HEK293 (cell line): ENCODE data around the gene DPH2.

ENCODE experiments used
- CTCF ChIA-PET: fragments of 350-600 bp; formaldehyde crosslinking; extraction: SDS; loops from one replicate; lab custom pipeline; 2021; ENCODE audit warnings: antibody characterized with exemption; lab: Yijun Ruan, JAX
- POLR2A ChIA-PET: fragments of 300-600 bp; formaldehyde crosslinking; extraction: SDS; loops from one replicate; lab custom pipeline; 2020; ENCODE audit warnings: antibody characterized with exemption, inconsistent platforms; lab: Yijun Ruan, JAX
- H3K27ac ChIP-seq: fragments of 200-500 bp; sonication (Bioruptor generic); 2 replicates; pipeline ENCODE4 v1.5.1; 2014; ENCODE audit warnings: low read depth, low read length, control low read depth, inconsistent platforms; ENCODE audit errors: extremely low read depth
- H3K36me3 ChIP-seq, 2 experiments: fragments of 200-500 bp in 1 of 2; sonication (Bioruptor generic) in 1 of 2; 1 replicate in 1 of 2; 2 replicates in 1 of 2; pipeline ENCODE4 v1.5.1; 2014 to 2017; ENCODE audit warnings: inconsistent platforms in 2 of 2, low read length in 2 of 2; ENCODE audit not compliant: control insufficient read depth in 2 of 2, insufficient read depth in 1 of 2
- H3K4me1 ChIP-seq: fragments of 200-500 bp; sonication (Bioruptor generic); 2 replicates; pipeline ENCODE4 v1.5.1; 2014; ENCODE audit warnings: mild to moderate bottlenecking, low read length, inconsistent platforms; ENCODE audit not compliant: control insufficient read depth, insufficient read depth
- H3K4me3 ChIP-seq: 2 replicates; pipeline ENCODE4 v1.5.1; 2011; ENCODE audit warnings: low read depth, mild to moderate bottlenecking, control low read depth, low read length, moderate library complexity
- H3K9me3 ChIP-seq: fragments of 200-500 bp; sonication (Bioruptor generic); 2 replicates; pipeline ENCODE4 v1.5.1; 2014; ENCODE audit warnings: low read depth, low read length, inconsistent platforms; ENCODE audit not compliant: control insufficient read depth, insufficient read depth
- GLIS1 ChIP-seq: fragments of 450-650 bp; formaldehyde crosslinking; IDR thresholded peaks from 2 replicates; pipeline ENCODE4 v1.5.1; 2016; ENCODE audit warnings: missing biosample characterization, missing genetic modification characterization
- GLIS2 ChIP-seq: fragments of 450-650 bp; formaldehyde crosslinking; IDR thresholded peaks from 2 replicates; pipeline ENCODE4 v1.5.1; 2016; ENCODE audit warnings: missing biosample characterization, missing genetic modification characterization
- HOXA7 ChIP-seq: sonication (generic); formaldehyde crosslinking; IDR thresholded peaks from 2 replicates; pipeline ENCODE4 v1.8.1; 2022; ENCODE audit warnings: missing genetic modification reagents, borderline replicate concordance
- PRDM1 ChIP-seq: fragments of 450-650 bp; formaldehyde crosslinking; IDR thresholded peaks from 2 replicates; pipeline ENCODE4; 2016; ENCODE audit warnings: missing biosample characterization, missing genetic modification characterization
- SALL2 ChIP-seq: fragments of 450-650 bp; formaldehyde crosslinking; IDR thresholded peaks from 2 replicates; pipeline ENCODE4 v1.5.0; 2017; ENCODE audit warnings: missing biosample characterization, mild to moderate bottlenecking, missing genetic modification characterization, borderline replicate concordance
- SP7 ChIP-seq: fragments of 450-650 bp; formaldehyde crosslinking; IDR thresholded peaks from 2 replicates; pipeline ENCODE4 v1.5.1; 2016; ENCODE audit warnings: missing biosample characterization, missing genetic modification characterization
- TRIM28 ChIP-seq: IDR thresholded peaks from 2 replicates; pipeline ENCODE4 v1.6.1; 2011; ENCODE audit warnings: low read length, control low read depth, borderline replicate concordance
- ZBTB17 ChIP-seq: fragments of 450-650 bp; formaldehyde crosslinking; IDR thresholded peaks from 2 replicates; pipeline ENCODE4 v1.5.1; 2016; ENCODE audit warnings: missing biosample characterization, missing genetic modification characterization
- ZBTB48 ChIP-seq: fragments of 450-650 bp; formaldehyde crosslinking; IDR thresholded peaks from 2 replicates; pipeline ENCODE4 v1.5.1; 2016; ENCODE audit warnings: missing biosample characterization, missing genetic modification characterization
- ZIC2 ChIP-seq: fragments of 450-650 bp; formaldehyde crosslinking; IDR thresholded peaks from 2 replicates; pipeline ENCODE4 v1.5.1; 2016; ENCODE audit warnings: missing biosample characterization, missing genetic modification characterization
- ZNF138 ChIP-seq: fragments of 450-650 bp; formaldehyde crosslinking; IDR thresholded peaks from 2 replicates; pipeline ENCODE4 v1.5.1; 2016; ENCODE audit warnings: missing biosample characterization, missing genetic modification characterization, borderline replicate concordance
- ZNF274 ChIP-seq, 2 experiments: fragments of 200-500 bp in 1 of 2; fragments of 450-650 bp in 1 of 2; sonication (Bioruptor generic) in 1 of 2; formaldehyde crosslinking in 1 of 2; IDR thresholded peaks; 2 replicates each; pipeline versions ENCODE4 v1.5.1 to v1.6.1; 2014 to 2016; ENCODE audit warnings: borderline replicate concordance in 1 of 2, inconsistent platforms in 1 of 2, low read length in 1 of 2, missing biosample characterization in 1 of 2, missing genetic modification characterization in 1 of 2
- ZNF398 ChIP-seq: fragments of 450-650 bp; formaldehyde crosslinking; IDR thresholded peaks from 2 replicates; pipeline ENCODE4 v1.5.1; 2017; ENCODE audit warnings: missing biosample characterization, missing genetic modification characterization
- ZNF423 ChIP-seq: fragments of 450-650 bp; formaldehyde crosslinking; IDR thresholded peaks from 2 replicates; pipeline ENCODE4 v1.5.1; 2016; ENCODE audit warnings: missing biosample characterization, missing genetic modification characterization
- ZNF624 ChIP-seq: fragments of 450-650 bp; formaldehyde crosslinking; IDR thresholded peaks from 2 replicates; pipeline ENCODE4 v1.5.1; 2017; ENCODE audit warnings: missing biosample characterization, missing genetic modification characterization
- ZNF777 ChIP-seq: fragments of 450-650 bp; formaldehyde crosslinking; IDR thresholded peaks from 2 replicates; pipeline ENCODE4 v1.5.1; 2017; ENCODE audit warnings: missing biosample characterization, missing genetic modification characterization, borderline replicate concordance
- ZSCAN30 ChIP-seq: fragments of 450-650 bp; IDR thresholded peaks from 2 replicates; pipeline ENCODE4 v1.5.1; 2018; ENCODE audit warnings: missing biosample characterization, mild to moderate bottlenecking, missing genetic modification characterization, moderate library complexity

Gene DPH2

DNA sequence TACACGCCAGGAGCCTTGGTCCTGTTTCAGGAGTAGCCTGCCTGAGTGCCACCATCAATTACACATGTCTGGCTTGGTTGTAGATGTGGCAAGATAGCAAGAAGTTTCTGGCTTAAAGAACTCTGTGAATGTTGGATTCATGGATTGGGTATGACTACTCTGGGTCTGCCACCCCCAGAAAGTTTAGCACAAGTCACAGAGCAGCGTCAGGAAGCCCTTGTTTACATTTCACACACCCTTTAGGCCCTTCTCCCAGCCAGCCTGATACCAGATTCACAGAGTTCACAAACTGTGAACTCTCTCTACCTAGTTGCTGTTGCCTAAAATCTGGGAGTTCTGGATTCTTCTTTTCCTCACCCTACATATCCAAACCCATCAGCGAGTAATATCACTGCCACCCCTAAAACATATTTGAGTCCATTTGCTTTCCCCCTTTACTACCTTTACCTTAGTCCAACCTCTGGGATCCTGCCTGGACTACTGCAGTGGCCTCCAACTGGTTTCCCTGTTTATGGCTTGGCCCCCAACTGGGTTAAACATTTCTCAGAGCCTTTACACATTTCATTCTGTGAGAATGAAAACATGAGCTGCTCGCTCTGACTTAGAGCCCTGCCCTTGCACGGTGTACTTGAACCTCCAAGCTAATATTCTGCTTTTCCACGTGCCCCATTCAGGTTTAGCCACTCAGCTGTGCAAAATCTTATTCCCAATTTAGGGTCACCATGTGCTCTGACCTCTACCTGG is 17.5 kb downstream of the DPH2 start (continued):
- TF ChIP-seq ZNF398 (tag by site-specific recombination) (no peak), ZBTB17 (tag by site-specific recombination) (peak; percentile 94), SP7 (tag by site-specific recombination) (no peak), TRIM28 (no peak), ZNF423 (tag by site-specific recombination) (peak; percentile 35; the same call in 1 of the 2 replicates), ZNF777 (no peak), ZNF274 (IDR thresholded peaks at IDR 0.05; ENCODE audit: low read length) (no peak), ZNF274 (tag by site-specific recombination; IDR thresholded peaks at IDR 0.05; ENCODE audit: borderline replicate concordance) (no peak), ZNF624 (tag by site-specific recombination) (no peak)

- Histone ChIP-seq H3K36me3 (peaks cover 0 to 26% of the 10 kb centered on the region in 2 experiments; a peak in 2 of 3 replicates), H3K27ac (no peak overlapping the region), H3K9me3 (no peaks in the 10 kb centered on the region), H3K4me3 (no peak overlapping the region), H3K4me1 (no peaks in the 10 kb centered on the region)
- POLR2A ChIA-PET = interaction anchor here (1.4 kb wide), 1 partner anchor 15 kb away, joined by 8 read pairs; the partner anchor contains the start of gene ATP6V0B
- TF ChIP-seq GLIS2 (tag by site-specific recombination) (peak; percentile 58; the same call in 1 of the 2 replicates), ZIC2 (tag by site-specific recombination) (peak; percentile 44; the same call in 1 of the 2 replicates), GLIS1 (tag by site-specific recombination) (peak; percentile 99), SALL2 (tag by site-specific recombination) (no peak), HOXA7 (CRISPR knock-in tag) (no peak)
- CTCF ChIA-PET = interaction anchor here (0.6 to 5.1 kb wide), 4 partner anchors 13 to 241 kb away, joined by 3 to 36 read pairs (median 6); no protein-coding TSS in a partner anchor
These were observed 20.7 kb downstream of the DPH2 start for GRCh38 chr1:43990271-43991199.

- Histone ChIP-seq H3K27ac (no peak overlapping the region; the same call in 1 of the 2 replicates), H3K4me3 (peak overlapping the region; percentile 72), H3K4me1 (no peaks in the 10 kb centered on the region), H3K9me3 (no peaks in the 10 kb centered on the region), H3K36me3 (peaks cover 0 to 19% of the 10 kb centered on the region in 2 experiments; a peak in 2 of 3 replicates)
- 0 out of 2 replicates have a peak, but pooled peaks have one; percentile 10 for TF ChIP-seq ZSCAN30 (tag by site-specific recombination)
- TF ChIP-seq ZBTB48 (tag by site-specific recombination) = 0 out of 2 replicates have a peak, but pooled peaks have one; percentile 58
- peak; percentile 68 for TF ChIP-seq PRDM1
- TF ChIP-seq ZNF138 (tag by site-specific recombination) = no peak
- POLR2A ChIA-PET = interaction anchor here (1.4 kb wide), 1 partner anchor 16 kb away, joined by 8 read pairs; the partner anchor contains the start of gene ATP6V0B
- CTCF ChIA-PET = interaction anchor here (0.6 to 5.1 kb wide), 2 partner anchors 15 to 241 kb away, joined by 4 to 36 read pairs; no protein-coding TSS in a partner anchor
These were observed 21.3 kb downstream of the DPH2 start for GRCh38 chr1:43991200-43991475.
